NCI-H460 (cell line): Measurements from ENCODE around the gene RELL2. TPM values are rescaled to one million over a fixed set of nuclear protein-coding genes. Genes with fewer than 3 reads are reported as not detected.

Experiments
- DNase-seq: peaks from one replicate; pipeline ENCODE4 v3.0.0-alpha.2; 2016; ENCODE audit warnings: low read depth; ENCODE audit errors: extremely low read depth
- total RNA-seq: library from RNA; depleted of rRNA; stranded (reverse); fragments of >200 nt; shearing (Covaris generic); gene quantifications from 2 replicates; pipeline ENCODE4 v1.2.3, GENCODE V29; 2014

Gene RELL2
- total RNA-seq, 1 experiment from 2014 or later: 2.1 TPM

DNA sequence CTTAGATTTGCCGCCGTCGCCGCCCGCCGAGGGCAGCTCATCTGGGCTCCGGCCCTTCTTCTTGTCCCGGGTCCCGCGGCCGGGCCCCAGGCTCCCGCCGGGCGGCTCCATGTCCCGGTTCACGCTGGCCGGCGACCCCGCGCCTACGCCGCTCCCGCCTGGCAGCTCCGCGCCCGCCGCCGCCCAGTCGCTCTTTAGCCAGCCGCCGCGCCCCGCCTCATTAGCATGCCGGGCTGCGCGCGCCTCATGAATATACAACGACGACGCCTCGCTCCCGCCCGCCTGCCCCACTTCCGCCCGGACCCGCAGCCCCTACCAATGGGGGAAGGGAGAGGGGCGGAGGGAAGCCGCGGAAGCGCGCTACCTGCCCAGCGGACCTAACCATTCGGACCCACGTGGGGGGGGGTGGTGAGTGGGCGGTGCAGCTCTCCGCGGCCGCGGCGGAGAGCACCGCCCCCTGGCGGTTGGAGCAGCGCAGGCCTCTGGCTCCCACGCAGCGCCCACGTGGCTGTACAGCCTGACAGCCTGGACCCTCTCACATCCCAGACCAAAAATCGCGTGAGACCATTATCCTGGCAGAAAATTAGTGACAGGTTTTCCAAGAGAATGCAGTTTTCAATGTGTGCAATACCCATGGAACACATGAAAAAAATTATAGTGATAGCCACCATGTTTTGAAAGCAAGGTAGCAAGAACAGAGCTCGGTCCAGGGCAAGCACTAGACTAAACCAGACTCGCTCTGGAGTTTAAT is 17.8 kb upstream of the RELL2 start, which contains the start of gene DIAPH1:
DIAPH1 (minus strand) TSS at position 197 of the 751 bp plus-strand sequence; CDS start at position 111, 86 bp downstream.
- peak; percentile 94 for DNase-seq

DNA sequence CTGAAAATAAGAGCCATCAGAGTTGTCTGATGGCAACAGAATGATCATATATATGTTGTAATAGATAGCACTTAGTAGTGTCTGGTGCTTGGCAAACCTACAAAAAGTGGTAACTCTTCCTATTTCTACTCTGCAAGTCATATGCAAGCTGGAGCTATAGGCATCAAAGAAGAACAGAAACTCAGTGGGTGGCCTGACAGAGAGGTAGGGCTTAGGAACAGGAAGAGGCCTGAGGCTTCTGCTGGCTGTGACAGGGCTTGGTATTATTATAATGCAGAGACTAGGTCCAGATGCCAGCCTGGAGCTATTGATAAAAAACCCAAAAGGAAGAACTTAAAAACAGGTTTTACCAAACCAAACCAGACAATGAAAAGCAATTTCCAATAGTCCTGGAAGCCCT is 13.6 kb upstream of the RELL2 start:
- DNase-seq: no peak

DNA sequence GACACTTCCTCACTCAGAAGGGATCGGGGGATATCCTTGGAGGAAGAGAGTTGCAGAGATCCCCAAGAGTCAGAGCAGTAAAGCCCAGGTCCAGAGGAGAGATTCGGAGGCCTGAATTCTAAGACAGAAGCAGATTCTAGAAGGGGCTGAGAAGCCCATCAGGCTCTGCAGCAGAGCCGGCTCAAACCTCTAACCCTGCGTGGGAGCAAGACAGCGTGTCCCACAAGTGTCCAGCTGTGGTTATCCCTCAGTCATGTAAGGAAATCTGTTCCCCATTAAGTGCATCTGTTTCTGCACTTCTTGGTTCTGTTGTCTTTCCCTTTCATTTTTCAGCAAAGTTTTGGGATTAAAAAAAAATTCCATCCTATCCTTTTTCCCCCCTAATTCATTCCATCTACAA is 13.2 kb upstream of the RELL2 start:
- no peak for DNase-seq

DNA sequence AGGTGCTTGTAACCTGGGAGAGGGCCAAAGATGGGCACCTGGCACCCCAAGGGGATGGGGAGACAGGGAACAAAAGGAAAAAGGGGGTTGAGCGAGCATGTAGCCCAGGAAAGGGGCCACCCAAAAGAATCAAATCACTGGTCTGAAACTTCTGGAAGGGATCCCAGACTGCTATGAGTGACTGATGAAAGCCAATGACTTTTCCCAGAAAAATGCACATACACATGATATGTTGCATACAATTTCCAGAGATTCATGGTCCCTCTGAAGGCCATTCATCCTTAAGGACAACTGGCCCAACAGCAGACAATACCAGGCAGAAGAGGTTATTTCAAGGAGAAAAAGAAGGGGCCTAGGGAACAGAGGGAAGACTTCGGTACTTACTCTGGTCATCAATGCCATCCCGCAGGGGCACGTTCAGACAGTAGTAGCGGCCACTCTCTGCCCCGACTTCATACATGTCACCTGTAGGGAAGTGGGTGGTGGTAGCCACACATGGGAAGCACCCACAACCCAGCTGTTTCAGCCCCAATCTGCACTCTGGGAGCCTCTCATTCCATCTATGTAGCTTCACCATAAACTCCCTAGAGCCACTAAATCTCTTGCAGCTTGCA is 8.5 kb upstream of the RELL2 start:
- no peak for DNase-seq

DNA sequence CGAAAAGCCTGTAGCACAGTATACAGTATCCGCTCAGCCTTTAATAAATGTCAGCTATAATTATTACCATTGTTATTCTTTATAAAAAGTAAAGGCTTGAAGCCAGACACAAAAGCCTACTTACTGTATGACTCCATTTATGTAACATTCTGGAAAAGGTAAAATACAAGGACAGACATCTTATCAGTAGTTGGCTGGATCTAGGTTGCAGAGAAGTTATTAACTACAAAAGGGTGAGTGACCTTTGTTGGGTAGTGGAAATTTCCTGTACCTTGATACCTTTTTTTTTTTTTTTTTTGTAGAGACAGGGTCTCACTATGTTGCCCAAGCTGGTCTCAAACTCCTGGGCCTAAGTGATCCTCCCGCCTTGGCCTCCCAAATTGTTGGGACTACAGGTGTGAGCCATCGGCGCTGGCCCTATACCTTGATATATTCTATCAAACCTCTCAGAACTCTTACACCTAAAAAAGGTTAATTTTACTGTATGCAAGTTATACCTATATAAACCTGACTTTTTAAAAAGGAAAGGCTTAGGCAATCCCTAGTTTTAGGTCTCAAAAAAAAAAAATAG is 6.1 kb upstream of the RELL2 start:
- DNase-seq: no peak

DNA sequence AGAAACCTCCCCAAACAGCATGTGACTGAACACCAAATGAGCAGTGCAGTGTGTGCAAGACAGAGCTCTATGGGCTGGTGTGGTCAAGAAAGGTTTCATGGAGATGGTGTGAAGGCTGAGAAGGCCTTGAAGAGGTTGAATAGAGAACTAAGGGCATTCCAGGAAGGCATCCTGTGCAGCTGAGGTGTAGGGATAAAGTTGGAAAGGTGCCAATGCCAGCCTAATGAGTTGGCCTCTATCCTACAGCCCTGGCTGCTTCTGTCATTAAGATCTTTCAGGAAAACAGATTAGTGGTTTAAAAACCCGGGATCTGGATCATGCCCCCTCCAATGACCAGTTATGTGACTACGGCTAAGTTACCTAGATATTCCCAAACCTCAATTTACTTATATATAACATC is 4.1 kb upstream of the RELL2 start:
- no peak for DNase-seq

DNA sequence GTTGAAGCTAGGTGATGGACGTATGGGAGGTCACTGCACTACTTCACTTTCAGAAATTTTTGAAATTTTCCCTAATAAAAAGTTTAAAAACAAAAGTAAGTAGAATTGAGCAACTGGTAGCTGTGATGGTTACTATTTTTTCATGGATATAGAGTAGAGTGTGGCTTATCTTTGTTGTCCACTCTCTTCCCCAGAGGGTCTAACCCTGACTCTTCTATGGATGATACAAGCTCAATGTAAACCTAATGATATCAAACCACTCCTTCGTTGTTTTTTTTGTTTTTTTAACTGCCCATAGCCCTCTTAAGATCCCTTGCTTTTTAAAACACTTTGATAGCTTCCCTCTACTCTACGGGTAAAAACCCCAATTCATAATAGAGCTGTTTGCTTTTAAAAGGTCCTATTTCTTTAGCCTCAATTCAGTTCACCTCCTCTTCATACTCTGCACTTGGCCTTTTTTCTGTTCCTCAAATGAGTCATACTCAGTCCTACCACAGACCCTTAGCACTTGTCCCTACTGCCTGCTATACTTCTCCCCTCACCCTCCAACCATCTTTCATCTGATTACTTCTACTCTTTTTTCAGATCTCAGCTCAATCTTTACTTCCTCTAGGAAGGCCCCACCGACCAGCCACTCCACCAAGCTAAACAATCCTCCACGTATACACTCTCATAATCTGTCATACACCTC is 2.8 kb upstream of the RELL2 start:
- no peak for DNase-seq

DNA sequence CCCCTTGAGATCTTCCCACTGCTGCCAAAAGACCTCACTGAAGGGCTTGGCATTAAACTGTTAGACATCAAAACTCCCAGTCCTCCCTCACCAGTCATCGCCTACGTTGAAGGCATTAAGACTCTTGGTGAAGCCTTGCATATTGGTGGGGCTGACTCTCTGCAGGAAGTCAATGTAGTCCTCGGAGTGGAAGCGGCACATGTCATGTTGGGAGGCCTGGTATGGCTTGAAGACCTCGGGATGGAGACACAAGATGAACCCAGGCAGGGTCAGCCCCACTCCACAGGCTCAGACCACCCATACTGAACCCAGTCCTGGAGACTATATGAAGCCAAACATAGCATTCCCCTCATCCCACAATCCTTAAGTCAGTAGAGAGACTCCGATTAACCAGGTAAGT is 2.1 kb upstream of the RELL2 start:
- DNase-seq: no peak

DNA sequence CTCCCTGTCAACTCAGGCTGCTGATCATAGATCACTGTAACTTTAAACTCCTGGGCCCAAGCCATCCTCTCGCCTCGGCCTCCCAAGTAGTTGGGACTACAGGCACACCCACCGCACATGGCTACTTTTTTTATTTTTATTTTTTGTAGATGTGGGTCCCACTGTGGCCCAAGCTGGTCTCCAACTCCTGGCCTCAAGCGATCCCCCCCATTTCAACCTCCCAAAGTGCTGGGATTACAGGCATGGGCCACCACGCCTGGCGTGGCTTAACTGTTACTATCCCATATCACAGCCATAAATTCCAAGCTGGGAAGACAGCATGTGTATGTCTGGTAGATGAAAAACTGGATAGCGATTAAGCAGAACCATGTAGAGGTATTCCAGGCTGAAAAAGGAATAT is 1.2 kb upstream of the RELL2 start:
- DNase-seq: no peak

DNA sequence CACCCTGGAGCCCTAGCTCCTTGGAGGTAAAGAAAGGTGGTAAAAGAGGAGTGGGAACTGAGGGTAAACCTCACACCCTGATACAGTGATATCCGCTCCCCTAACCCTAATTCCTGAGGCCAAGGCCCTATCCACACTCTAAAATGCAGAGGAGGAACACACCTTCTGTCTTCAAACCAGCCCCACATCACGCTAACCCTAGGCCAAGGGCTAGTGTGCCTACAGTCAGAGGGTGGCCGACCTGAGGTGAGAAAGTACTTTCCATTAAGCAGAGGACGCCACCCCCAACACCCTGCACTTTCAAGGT is 738 bp upstream of the RELL2 start:
- DNase-seq: no peak

DNA sequence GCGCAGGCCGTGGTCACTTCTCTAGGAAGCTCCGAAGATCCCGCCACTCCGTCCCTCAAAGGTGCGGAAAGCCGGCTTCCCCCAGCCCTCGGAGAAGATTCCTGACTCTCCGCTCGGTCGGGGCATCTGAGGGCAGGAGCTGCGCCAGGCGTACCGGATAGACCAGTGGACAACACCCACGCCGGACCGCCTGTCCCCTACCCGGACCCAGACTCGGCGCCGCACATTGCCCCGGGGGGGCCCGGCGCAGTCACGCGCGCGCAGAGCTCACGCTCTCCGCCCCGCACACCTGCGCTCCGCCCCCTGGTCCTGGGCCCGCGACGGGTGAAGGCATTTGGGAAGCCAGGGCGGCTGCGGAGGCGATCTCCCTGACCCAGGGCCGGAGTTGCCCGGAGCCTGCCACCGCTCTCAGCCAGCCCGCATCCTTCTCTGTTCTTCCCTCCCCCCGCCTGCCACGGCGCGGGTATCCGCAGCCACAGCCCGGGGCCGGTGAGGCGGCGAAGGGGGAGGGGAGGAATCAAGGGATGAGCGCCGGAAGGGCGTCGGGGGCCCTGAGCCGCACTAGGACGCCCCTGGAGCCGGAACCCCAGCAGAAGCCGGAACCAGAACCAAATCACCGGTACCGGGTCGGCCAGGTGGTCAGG is 448 bp downstream of the RELL2 start:
- DNase-seq: no peak

DNA sequence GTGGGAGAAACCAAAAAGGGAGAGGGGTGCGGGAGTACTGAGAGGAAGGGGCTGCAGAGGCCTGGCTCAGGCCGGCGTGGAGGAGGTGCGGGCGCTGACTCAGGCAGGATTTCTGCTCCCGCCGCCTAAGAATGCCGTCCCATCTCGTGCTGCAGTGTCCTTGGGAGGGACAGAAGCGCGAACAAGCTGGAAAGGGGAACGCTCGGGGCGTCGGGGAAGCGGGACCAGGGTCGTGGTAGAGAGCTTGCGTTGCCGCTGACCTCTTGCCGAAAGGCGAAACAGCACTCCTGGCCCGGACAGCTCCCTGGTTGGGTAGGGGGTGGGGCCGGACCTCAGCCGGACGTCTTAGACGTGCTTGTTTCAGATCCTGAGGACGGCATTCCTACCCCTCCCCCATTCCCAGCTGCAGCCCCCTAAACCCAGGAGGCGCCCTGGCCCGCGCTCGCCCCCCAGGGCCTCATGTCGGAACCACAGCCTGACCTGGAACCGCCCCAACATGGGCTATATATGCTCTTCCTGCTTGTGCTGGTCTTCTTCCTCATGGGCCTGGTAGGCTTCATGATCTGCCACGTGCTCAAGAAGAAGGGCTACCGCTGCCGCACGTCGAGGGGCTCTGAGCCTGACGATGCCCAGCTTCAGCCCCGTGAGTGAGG is 1.1 kb downstream of the RELL2 start:
- DNase-seq: no peak

DNA sequence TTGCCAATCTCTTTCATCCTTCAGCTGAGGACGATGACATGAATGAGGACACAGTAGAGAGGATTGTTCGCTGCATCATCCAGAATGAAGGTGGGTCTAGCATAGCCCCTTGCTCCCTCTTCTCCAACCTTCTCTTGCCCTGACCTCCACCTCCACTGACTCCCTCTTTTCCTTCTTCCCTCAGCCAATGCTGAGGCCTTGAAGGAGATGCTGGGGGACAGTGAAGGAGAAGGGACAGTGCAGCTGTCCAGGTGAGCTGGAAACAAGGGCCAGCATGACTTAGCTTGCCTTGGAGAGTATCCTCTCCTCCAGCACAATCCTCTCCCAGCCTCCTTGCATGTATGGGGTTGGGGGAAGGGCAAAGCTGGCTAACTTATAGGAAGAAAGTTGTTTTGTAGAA is 2.0 kb downstream of the RELL2 start:
- DNase-seq: no peak

DNA sequence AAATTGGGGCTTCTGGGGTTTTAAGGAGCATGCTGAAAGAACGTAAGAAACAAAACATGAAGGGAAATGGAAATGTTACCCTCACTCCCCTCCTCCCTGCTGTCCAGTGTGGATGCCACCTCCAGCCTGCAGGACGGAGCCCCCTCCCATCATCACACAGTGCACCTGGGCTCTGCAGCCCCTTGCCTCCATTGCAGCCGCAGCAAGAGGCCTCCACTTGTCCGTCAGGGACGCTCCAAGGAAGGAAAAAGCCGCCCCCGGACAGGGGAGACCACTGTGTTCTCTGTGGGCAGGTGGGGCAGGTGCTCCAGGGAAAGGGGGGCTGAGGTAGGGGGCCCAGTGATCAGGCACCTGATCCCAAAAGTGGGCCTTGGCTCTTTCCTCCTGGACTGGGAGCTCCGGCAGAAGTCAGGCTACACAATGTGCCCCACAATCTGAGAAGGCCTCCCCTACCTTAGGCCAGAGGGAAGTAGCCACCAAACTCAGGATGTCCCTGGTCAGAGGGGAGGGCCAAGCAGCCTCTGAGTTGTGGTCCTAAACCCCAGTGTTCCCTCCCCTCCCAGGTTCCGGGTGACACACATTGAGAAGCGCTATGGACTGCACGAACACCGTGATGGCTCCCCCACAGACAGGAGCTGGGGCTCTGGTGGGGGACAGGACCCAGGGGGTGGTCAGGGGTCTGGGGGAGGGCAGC is 2.7 kb downstream of the RELL2 start:
- DNase-seq: no peak

DNA sequence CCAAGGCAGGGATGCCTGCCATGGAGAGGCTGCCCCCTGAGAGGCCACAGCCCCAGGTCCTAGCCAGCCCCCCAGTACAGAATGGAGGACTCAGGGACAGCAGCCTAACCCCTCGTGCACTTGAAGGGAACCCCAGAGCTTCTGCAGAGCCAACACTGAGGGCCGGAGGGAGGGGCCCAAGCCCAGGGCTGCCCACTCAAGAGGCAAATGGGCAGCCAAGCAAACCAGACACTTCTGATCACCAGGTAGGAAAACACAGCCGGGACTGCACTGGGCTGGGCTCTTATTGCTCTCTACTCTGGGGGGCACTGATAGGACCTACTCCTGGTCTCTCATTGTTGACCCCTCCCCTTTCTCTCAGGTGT is 3.2 kb downstream of the RELL2 start:
- no peak for DNase-seq

DNA sequence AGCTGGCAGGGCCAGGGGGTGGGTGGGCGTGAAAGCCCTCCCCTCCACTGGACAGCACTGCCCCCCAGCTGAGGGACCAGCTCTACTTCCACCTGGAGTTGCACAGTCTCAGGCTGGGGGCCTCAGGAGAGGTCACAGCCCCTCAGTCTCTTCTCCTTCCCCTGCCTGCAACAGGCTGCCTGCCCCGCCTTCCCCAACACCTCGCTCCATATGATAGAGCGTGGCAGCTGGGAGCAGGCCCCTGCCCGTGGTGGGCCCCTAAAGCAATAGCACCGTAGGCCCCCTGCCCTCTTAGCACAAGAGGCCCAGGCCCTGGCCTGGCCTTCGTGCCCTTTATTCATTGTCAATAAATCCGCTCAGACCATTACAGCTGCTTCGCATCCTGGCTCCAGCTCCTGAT is 3.9 kb downstream of the RELL2 start:
- DNase-seq: no peak

DNA sequence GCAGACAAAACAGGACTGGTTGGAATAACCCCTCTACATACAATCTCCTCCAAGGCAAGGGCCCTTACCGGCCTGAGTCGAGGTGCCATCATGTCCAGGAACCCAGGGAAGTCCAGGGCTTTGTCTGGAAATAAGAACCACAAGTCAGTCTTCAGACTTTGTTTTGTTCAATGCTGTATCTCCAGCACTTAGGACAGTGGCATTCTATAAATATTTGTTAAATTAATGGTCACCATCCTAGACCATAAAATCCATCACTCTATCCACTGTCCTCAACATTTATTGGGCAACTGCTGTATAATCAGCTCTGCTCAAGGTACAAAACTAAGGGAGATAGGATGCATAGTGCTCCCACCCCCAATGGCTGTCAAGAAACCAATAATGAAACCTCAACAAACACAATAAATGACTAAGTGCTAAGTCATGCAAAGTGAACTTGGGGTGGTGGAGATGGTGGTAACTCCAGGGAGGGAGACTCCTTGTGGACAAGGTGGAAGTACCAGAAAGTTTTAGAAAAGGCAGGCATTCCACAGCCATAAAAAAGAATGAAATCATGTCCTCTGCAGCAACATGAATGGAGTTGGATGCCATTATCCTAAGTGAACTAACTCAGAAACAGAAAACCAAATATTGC is 5.0 kb downstream of the RELL2 start:
- DNase-seq: peak; percentile 43

DNA sequence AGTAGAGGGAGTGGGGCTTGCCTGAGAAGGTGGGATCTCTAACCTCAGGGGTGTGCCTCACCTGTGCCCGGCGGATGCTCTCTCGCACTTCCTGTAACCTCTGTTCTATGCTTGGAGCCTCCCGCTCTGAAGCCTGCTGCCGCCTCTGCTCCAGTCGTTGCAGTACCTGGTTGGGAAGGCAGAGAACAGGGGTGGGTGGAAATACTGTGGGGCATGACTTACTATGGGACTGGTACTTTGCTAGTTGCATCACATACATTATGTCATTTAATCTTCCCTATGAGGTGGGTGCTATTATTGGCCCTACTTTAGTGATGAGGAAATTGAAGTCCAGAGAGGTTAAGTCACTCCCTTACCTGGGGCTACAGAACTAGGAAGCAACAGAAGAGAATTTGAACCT is 9.2 kb downstream of the RELL2 start:
- no peak for DNase-seq

DNA sequence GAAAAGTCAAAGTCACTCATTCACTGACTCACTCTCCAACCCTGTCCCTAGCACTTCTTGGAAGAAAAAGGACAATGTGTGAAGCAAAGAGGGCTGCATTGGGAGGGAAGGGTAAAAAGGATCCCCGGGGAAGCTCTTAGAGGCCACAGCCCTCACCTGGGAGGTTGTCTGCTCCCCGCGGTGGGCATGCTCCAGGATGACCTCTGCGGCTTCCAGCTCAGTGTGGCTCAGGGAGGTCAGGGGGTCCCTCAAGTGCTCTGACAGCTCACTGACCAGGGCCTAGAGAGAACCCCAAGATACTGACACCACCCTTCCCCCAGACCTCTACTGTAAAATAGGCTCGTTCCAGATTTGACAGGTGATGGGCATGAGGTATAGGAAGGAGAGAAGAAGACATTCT is 10.4 kb downstream of the RELL2 start:
- DNase-seq: no peak

DNA sequence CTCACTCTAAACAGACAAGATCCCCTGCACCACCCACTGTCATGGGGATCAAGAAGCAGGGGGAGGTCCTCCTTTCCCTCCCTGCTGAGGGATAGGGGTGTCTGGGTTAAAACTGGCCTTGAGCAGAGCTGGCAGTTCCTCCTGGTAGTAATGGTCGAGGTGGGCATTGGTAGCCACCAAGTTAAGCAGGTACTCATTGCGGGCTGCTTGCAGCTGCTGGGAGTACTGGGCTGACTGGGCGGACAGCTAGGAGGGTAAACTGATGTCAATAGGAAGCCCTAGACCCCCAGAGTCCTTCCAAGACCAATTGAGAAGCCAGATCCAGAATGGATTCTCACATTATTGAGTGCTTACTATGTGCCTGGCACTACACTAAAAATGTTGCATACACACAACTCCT is 11.1 kb downstream of the RELL2 start:
- DNase-seq: no peak
